ENCODE results near the gene SHC2. TPM values are rescaled to one million over a fixed set of nuclear protein-coding genes. Genes with fewer than 3 reads are reported as not detected.

Gene SHC2
- total and polyA plus RNA-seq, 2 experiments from 2014 or later, result 39.9 to 56.9 TPM

DNA sequence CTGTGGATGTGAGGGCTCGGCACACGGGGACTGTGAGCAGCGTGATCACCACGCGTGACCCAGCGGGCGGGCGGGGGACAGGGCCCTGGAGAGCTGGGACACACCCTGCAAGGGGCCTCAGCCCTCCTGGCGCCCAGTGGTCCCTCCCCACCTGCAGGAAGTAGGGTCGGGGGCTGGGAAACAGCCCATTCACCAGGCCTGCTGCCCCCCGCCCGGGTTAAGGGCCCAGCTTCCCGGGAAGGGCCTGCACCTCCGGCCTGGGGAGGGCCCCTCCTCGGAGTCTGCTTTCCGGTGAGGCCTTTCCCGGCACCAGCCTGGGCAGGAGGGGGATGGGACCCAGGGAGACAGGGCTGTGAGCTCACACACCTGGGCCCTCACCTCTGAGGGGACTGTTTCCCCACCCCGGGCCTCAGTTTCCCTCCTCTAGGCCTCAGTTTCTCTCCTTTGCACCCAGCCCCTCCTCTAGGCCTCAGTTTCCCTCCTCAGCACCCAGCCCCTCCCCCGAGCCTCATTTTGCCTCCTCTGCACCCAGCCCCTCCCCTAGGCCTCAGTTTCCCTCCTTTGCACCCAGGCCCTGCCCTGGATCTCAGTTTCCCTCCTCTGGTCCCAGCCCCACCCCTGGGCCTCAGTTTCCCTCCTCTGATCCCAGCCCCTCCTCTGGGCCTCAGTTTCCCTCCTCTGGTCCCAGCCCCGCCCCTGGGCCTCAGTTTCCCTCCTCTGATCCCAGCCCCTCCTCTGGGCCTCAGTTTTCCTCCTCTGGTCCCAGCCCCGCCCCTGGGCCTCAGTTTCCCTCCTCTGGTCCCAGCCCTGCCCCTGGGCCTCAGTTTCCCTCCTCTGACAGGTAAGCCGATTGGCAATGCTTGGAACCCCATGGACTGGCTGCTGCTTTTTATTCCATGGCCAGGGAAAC, 33.6 kb upstream of the SHC2 start:
- Histone ChIP-seq H3K27me3 (peaks cover 29% of the 10 kb centered on the region), H3K27ac (no peak overlapping the region), H3K4me3 (no peak overlapping the region), H3K9me3 (ENCODE audit: low read depth) (no peaks in the 10 kb centered on the region), H3K4me1 (ENCODE audit: low read depth) (peaks cover 5% of the 10 kb centered on the region), H3K36me3 (no peaks in the 10 kb centered on the region)
- DNase-seq (ENCODE audit: low read depth in 1 of 2, low spot score in 1 of 2), result no peak
- TF ChIP-seq, protein P1, sequence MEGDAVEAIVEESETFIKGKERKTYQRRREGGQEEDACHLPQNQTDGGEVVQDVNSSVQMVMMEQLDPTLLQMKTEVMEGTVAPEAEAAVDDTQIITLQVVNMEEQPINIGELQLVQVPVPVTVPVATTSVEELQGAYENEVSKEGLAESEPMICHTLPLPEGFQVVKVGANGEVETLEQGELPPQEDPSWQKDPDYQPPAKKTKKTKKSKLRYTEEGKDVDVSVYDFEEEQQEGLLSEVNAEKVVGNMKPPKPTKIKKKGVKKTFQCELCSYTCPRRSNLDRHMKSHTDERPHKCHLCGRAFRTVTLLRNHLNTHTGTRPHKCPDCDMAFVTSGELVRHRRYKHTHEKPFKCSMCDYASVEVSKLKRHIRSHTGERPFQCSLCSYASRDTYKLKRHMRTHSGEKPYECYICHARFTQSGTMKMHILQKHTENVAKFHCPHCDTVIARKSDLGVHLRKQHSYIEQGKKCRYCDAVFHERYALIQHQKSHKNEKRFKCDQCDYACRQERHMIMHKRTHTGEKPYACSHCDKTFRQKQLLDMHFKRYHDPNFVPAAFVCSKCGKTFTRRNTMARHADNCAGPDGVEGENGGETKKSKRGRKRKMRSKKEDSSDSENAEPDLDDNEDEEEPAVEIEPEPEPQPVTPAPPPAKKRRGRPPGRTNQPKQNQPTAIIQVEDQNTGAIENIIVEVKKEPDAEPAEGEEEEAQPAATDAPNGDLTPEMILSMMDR (IDR thresholded peaks at IDR 0.05; ENCODE audit: low read depth, low read length), result no peak

DNA sequence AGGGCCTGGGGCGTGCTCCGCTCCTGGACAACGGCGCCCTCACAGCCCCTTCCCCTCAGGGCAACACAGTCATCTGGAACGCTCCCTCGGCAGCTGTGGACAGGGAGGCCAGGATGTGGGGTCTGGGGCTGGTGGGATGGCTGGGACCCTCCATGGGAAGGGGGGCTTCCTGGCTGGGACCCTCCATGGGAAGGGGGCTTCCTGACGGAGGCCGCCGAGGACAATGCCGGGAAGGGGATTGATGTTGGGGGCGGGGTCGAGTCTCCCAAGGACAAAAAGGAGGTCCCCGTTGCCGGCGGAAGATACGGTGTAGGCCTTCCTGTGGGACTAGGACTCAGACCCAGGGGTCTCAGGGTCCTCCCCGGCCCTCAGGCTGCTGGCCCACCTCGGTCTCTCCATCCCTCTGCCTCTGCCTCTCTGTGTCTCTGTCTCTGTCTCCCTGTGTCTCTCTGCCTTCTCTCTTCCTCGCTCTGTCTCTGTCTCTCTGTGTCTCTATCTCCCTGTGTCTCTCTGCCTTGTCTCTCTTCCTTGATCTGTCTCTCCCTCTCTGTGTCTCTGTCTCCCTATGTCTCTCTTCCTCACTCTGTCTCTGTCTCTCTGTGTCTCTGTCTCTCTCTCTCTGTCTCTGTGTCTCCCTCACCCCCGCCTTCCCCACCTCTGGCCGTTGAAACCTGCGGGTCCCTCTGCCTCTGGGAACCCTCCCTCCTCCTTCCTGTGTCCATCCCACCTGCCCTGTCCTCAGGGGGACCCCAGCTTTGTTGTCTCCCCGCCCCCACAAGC, 32.7 kb upstream of the SHC2 start:
- TF ChIP-seq, protein P1 (IDR thresholded peaks at IDR 0.05; ENCODE audit: low read depth, low read length), result no peak
- DNase-seq (ENCODE audit: low read depth in 1 of 2, low spot score in 1 of 2), result no peak

DNA sequence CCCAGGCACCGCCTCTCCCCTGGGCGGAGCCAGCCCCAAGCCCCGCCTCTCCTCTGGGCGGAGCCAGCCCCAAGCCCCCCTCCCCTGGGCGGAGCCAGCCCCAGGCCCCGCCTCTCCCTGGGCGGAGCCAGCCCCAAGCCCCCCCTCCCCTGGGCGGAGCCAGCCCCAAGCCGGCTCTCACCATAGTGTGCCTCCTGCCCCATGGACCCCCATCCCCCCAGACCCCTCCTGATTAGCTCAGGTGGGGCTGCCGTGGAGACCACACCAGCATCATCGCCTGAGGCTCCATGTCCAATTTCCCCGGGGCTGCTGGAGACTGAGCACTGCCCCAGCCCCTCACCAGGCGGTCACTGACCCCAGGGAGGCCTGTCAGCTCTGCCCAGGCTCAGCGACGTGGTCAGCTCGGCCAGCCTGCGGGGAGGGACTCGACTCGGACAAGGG, 31.3 kb upstream of the SHC2 start:
- TF ChIP-seq, protein P1 (IDR thresholded peaks at IDR 0.05; ENCODE audit: low read depth, low read length), result no peak
- Histone ChIP-seq H3K4me1 (ENCODE audit: low read depth) (peaks cover 5% of the 10 kb centered on the region), H3K27ac (no peak overlapping the region), H3K9me3 (ENCODE audit: low read depth) (no peaks in the 10 kb centered on the region), H3K27me3 (peaks cover 6% of the 10 kb centered on the region), H3K4me3 (no peak overlapping the region), H3K36me3 (no peaks in the 10 kb centered on the region)
- no peak for DNase-seq (ENCODE audit: low read depth in 1 of 2, low spot score in 1 of 2)

More for the DNA sequence above, 32.7 kb upstream of the SHC2 start:
- H3K27ac ChIP-seq, result no peak overlapping the region
- H3K4me3 ChIP-seq, result no peak overlapping the region
- H3K36me3 ChIP-seq, result no peaks in the 10 kb centered on the region
- H3K9me3 ChIP-seq (ENCODE audit: low read depth), result no peaks in the 10 kb centered on the region
- H3K4me1 ChIP-seq (ENCODE audit: low read depth), result peaks cover 5% of the 10 kb centered on the region
- H3K27me3 ChIP-seq, result peaks cover 20% of the 10 kb centered on the region

DNA sequence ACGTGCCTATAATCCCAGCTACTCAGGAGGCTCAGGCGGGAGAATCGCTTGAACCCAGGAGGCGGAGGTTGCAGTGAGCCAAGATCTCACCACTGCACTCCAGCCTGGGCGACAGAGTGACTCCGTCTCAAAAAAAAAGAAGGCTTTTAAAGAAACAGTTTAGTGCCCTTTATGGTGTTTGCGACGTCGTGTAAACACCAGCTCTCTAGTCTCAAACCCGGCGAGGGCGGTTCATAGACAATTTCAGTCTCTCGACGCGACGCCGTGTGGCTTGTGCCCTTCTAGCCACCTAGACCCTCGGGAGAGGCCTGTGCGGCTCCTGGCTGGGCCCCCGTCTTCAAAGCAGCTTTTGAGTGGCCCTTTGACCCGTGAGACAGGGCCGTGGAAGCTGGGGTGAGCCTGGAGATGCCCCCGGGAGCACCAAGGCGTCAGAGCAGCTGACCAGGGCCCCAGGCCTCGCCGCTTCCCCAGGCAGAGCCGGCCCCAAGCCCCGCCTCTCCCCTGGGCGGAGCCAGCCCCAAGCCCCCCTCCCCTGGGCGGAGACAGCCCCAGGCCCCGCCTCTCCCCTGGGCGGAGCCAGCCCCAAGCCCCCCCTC, 30.4 kb upstream of the SHC2 start:
- Histone ChIP-seq H3K4me1 (ENCODE audit: low read depth) (peaks cover 5% of the 10 kb centered on the region), H3K27ac (no peak overlapping the region), H3K4me3 (no peak overlapping the region), H3K9me3 (ENCODE audit: low read depth) (no peaks in the 10 kb centered on the region), H3K27me3 (peaks cover 3% of the 10 kb centered on the region), H3K36me3 (no peaks in the 10 kb centered on the region)
- TF ChIP-seq, protein P1 (IDR thresholded peaks at IDR 0.05; ENCODE audit: low read depth, low read length), result no peak
- no peak for DNase-seq (ENCODE audit: low read depth in 1 of 2, low spot score in 1 of 2)

DNA sequence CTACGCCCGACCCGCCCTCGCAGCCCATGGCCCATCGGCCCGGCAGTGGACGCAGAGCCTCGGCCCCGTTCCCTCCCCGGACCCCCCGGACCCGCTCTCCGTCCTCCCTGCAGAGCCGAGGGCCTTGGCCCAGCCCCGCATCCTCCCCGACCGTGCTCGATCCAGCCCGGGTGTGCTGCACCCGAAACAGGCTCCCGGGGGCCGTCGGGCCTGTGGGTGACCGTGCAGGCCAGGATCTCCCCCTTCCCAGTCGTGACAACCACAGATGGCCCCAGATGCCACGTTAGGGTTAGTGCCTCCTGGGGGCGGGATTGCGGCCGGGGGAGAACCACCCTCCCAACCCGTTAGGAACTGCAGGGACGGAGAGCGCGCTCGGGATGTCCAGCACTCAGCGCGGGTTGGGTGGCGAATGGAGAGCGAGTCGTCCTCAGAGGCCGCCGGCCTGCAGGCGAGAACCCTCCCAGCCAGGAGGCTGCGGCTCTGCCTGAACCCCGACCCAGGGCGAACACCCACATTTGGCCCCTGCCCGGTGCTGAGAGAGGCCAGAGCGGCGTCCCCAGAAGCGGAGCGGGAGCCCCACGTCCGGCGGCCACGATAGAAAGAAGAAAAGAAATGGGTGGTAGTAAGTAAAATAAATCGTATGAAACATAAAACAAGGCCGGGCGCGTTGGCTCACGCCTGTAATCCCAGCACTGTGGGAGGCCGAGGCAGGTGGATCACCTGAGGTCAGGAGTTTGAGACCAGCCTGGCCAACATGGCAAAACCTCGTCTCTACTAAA, 28.8 kb upstream of the SHC2 start:
- TF ChIP-seq, protein P1 (IDR thresholded peaks at IDR 0.05; ENCODE audit: low read depth, low read length), result no peak
- peak overlapping the region; percentile 87 for H3K4me3 ChIP-seq
- H3K36me3 ChIP-seq, result no peaks in the 10 kb centered on the region
- H3K4me1 ChIP-seq (ENCODE audit: low read depth), result peaks cover 5% of the 10 kb centered on the region
- H3K9me3 ChIP-seq (ENCODE audit: low read depth), result no peaks in the 10 kb centered on the region
- H3K27ac ChIP-seq, result peak overlapping the region; percentile 65
- peak; percentile 42 to 54 for DNase-seq (ENCODE audit: low read depth in 1 of 2, low spot score in 1 of 2)
- no peaks in the 10 kb centered on the region for H3K27me3 ChIP-seq

All from cardiac muscle cell (in vitro differentiated cells and primary cell).